Measurements from ENCODE around the gene SERPINA5. TPM values are rescaled to one million over a fixed set of nuclear protein-coding genes. Genes with fewer than 3 reads are reported as not detected.

The SERPINA5 gene
- polyA plus RNA-seq, 2 of the 4 experiments (the other 2 are of a cell fraction): 0.74 to 0.78 TPM

DNA sequence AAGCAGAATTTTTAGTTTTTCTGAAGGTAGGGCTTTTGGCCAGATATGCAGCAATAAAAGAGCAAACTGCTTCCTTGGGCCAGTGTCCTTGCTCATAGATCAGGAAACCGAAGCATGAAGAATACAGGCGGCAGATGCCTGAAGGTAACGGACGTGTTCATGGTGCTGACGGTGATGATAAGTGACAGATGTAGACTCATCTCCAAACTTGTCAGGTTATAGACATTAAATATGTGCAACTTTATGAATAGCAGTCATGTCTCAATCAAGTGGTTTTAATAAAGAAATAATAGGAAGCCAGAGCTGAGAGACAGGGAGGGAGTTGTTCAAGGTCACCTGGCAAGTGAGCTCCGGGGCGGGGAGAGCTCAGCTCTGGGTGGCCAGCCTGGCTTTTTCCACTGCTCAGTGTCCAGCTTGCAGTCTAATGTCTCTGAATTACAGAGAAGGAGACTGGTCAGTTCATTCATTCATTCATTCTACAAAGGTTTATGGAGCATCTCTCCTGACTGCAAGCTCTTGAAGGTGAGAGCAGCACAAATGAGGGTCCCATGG lies 1.0 kb downstream of the SERPINA5 start:
- ChIA-PET POLR2A (interaction anchor here (0.5 kb wide), 1 partner anchor 16 kb away, joined by 6 read pairs; no protein-coding TSS in a partner anchor), CTCF (interaction anchor here (0.9 to 4.1 kb wide), 6 partner anchors 9 to 73 kb away, joined by 3 to 13 read pairs (median 4); no protein-coding TSS in a partner anchor)
- Histone ChIP-seq H3K9me3 (no peaks in the 10 kb centered on the region), H3K27ac (no peak overlapping the region), H3K4me3 (no peak overlapping the region), H3K4me2 (no peak overlapping the region), H3K4me1 (no peaks in the 10 kb centered on the region)
- ATAC-seq: no peak
- DNase-seq (ENCODE audit: low read depth in 1 of 2, low spot score in 1 of 2): no peak
- FAIRE-seq: no peak
- TF ChIP-seq HEYL (CRISPR knock-in tag; IDR thresholded peaks at IDR 0.05) (no peak), FOSB (CRISPR knock-in tag; IDR thresholded peaks at IDR 0.05) (no peak), HOXA7 (CRISPR knock-in tag; IDR thresholded peaks at IDR 0.05) (no peak), RARB (CRISPR knock-in tag; IDR thresholded peaks at IDR 0.05) (no peak), KDM1A (IDR thresholded peaks at IDR 0.05; ENCODE audit: low read depth) (no peak), CHD4 (IDR thresholded peaks at IDR 0.05; ENCODE audit: borderline replicate concordance) (no peak), ZNF302 (CRISPR knock-in tag; IDR thresholded peaks at IDR 0.05) (no peak), POLR2A (IDR thresholded peaks at IDR 0.05; ENCODE audit: low read length) (no peak), ESRRA (IDR thresholded peaks at IDR 0.05; ENCODE audit: borderline replicate concordance, low read length) (no peak), RAD21 (conservative IDR thresholded peaks at IDR 0.05 in 1 of 2, IDR thresholded peaks at IDR 0.05 in 1 of 2) (no peak)
- TF ChIP-seq, protein P1, sequence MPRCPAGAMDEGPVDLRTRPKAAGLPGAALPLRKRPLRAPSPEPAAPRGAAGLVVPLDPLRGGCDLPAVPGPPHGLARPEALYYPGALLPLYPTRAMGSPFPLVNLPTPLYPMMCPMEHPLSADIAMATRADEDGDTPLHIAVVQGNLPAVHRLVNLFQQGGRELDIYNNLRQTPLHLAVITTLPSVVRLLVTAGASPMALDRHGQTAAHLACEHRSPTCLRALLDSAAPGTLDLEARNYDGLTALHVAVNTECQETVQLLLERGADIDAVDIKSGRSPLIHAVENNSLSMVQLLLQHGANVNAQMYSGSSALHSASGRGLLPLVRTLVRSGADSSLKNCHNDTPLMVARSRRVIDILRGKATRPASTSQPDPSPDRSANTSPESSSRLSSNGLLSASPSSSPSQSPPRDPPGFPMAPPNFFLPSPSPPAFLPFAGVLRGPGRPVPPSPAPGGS (IDR thresholded peaks at IDR 0.05): no peak
- WGBS (ENCODE audit: missing lambda C conversion rate): 80% methylated on average over 7 of the region's 7 CpGs

DNA sequence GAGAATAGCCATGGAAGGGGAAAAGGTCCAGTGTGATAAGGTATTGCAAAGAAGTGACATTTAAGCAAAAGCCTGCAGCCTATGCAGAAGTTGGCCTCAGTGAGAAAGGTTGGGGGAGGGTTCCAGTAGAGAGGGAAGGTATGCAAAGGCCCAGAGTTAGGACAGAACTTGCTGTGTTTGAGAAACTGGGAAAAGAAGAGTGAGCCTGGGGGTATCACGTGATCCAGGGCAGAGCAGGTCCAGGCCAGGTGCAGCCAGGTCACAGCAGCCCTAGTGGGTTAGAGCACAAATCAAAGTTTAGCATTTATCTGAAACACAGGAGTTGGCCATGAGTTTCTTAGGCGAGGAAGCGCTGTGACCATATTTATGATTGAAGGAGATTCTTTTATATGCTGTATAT lies 1.6 kb downstream of the SERPINA5 start:
- no peaks in the 10 kb centered on the region for H3K4me1 ChIP-seq
- CTCF ChIA-PET: interaction anchor here (0.9 to 4.1 kb wide), 7 partner anchors 9 to 97 kb away, joined by 3 to 13 read pairs (median 4); no protein-coding TSS in a partner anchor
- H3K27ac ChIP-seq: no peak overlapping the region
- POLR2A ChIA-PET: no interaction called here
- TF ChIP-seq GATA3 (IDR thresholded peaks at IDR 0.05; ENCODE audit: borderline replicate concordance) (no peak), FOSL2 (IDR thresholded peaks at IDR 0.05) (no peak), FOSL2 (CRISPR knock-in tag; IDR thresholded peaks at IDR 0.05) (no peak), ZC3H11A (IDR thresholded peaks at IDR 0.05) (no peak), HES2 (IDR thresholded peaks at IDR 0.05) (no peak), CHD4 (IDR thresholded peaks at IDR 0.05; ENCODE audit: borderline replicate concordance) (no peak), HOXB5 (CRISPR knock-in tag; IDR thresholded peaks at IDR 0.05) (no peak), MAX (IDR thresholded peaks at IDR 0.05) (no peak), CEBPB (IDR thresholded peaks at IDR 0.05) (no peak), BHLHE40 (IDR thresholded peaks at IDR 0.05; ENCODE audit: low read depth, low read length) (no peak), ZNF302 (CRISPR knock-in tag; IDR thresholded peaks at IDR 0.05) (no peak), KDM5A (IDR thresholded peaks at IDR 0.05) (no peak), RAD21 (conservative IDR thresholded peaks at IDR 0.05 in 1 of 2, IDR thresholded peaks at IDR 0.05 in 1 of 2) (no peak)
- TF ChIP-seq, protein P2, sequence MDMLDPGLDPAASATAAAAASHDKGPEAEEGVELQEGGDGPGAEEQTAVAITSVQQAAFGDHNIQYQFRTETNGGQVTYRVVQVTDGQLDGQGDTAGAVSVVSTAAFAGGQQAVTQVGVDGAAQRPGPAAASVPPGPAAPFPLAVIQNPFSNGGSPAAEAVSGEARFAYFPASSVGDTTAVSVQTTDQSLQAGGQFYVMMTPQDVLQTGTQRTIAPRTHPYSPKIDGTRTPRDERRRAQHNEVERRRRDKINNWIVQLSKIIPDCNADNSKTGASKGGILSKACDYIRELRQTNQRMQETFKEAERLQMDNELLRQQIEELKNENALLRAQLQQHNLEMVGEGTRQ (IDR thresholded peaks at IDR 0.05): no peak
- TF ChIP-seq, protein P3, sequence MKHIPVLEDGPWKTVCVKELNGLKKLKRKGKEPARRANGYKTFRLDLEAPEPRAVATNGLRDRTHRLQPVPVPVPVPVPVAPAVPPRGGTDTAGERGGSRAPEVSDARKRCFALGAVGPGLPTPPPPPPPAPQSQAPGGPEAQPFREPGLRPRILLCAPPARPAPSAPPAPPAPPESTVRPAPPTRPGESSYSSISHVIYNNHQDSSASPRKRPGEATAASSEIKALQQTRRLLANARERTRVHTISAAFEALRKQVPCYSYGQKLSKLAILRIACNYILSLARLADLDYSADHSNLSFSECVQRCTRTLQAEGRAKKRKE (CRISPR knock-in tag; IDR thresholded peaks at IDR 0.05; ENCODE audit: low read depth): no peak
- FAIRE-seq (no peak), DNase-seq (ENCODE audit: low read depth in 1 of 2, low spot score in 1 of 2) (no peak), ATAC-seq (no peak)
- H3K4me2 ChIP-seq: no peak overlapping the region
- H3K4me3 ChIP-seq: no peak overlapping the region
- 81% methylated on average over 3 of the region's 3 CpGs for WGBS (ENCODE audit: missing lambda C conversion rate)
- H3K9me3 ChIP-seq: no peaks in the 10 kb centered on the region

All from A549 (cell line).